GM20000 (cell line): ENCODE data around the gene STK32C.
A peak's percentile ranks its signal among the peaks of the same experiment; 100 is the strongest.

ENCODE experiments used
- DNase-seq: peaks from one replicate; pipeline ENCODE4 v3.0.0; 2012; ENCODE audit warnings: low spot score
- CTCF ChIP-seq: IDR thresholded peaks from 2 replicates; pipeline ENCODE4 v1.5.1; 2012; ENCODE audit warnings: mild to moderate bottlenecking, control low read depth; ENCODE audit errors: extremely low read depth, missing control alignments

STK32C gene

DNA sequence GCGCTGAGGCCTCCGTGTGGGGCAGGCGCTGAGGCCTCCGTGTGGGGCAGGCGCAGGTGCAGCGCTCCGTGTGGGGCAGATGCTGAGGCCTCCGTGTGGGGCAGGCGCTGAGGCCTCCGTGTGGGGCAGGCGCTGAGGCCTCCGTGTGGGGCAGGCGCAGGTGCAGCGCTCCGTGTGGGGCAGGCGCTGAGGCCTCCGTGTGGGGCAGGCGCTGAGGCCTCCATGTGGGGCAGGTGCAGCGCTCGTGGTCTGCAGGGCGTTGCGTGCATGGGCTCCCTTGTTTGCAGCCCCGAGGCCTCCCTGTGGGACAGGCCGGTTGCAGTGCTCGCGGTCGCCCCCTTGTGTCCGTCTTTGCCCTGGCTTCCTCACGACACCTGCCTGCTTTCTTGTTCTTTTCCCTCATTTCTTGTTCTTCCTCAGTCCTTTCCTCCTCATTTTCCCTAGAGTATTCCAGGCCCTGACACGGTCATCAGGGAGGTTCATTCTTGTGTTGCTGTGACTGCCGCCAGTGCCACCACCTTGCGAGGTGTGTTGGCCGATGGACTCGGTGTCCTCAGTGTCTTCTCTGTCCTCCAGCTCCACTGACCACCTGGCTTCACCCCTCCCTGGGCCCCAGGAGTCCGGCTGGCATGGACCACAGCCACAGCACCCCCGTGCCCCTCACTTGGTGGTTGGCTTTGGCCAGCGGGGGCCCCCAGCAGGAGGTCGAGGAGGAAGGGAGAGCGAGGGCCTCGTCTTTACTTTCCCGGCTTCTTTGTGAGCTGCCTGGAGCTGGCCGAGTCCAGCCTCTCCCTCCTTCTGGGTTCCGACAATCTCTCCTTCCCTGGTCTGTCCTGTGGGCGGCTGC is 44.9 kb upstream of the STK32C start:
- TF ChIP-seq CTCF = peak; percentile 76
- DNase-seq = peak; percentile 92

DNA sequence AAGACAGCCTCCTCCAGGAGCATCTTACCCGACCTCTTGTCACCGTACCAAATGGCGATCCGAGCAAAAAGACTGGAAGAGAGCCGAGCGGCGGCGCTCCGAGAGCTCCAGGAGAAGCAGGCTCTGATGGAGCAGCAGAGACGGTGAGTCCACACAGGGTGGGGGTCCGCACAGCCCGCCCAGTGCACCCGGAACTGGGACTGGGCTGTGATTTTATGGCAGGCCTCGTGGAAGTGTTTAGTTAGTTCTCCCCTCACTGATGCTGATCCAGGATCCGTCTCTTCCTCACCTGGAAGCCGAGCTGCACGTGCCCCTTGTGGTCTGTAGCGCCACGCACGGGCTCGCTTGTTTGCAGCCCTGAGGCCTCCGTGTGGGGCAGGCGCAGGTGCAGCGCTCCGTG is 43.9 kb upstream of the STK32C start:
- no peak for DNase-seq
- TF ChIP-seq CTCF = no peak

DNA sequence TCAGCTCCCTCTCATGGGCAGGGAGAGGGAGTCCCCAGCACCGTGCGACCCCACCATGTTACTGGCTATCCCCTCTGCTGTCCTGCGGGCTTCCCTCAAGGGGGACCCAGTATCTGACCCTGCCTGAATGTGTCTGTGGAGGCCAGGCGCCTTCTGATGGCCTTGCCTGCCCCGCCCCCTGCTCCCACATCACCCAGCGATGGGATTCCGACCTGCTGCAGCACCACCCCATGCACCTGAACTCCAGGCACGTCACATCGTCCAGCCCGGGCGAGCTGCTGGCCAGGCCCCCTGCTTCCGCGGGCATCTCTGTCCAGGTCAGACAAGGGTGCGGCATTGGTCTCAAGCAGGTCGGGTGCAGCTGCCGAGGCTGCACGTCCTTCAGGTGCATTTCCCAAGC is 43.2 kb upstream of the STK32C start:
- no peak for TF ChIP-seq CTCF
- DNase-seq = no peak

DNA sequence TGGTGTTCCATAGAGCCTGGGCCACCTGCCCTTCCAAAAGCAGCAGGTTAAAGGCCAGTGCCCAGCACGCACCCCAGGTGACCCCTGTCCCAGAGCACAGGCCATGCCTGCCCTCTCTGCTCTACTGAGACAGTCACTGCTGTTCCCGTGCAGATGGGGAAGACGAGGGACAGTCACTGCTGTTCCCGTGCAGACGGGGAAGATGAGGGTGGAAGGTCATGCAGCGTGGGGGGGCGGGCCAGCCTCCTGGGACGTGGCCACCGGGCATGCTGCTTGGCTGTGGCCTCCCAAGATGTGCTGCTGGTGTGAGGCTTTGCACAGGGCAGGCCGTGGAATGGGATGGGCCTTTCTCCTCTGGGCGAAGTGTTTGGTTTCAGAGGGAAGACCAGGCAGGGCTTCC is 42.6 kb upstream of the STK32C start:
- no peak for TF ChIP-seq CTCF

DNA sequence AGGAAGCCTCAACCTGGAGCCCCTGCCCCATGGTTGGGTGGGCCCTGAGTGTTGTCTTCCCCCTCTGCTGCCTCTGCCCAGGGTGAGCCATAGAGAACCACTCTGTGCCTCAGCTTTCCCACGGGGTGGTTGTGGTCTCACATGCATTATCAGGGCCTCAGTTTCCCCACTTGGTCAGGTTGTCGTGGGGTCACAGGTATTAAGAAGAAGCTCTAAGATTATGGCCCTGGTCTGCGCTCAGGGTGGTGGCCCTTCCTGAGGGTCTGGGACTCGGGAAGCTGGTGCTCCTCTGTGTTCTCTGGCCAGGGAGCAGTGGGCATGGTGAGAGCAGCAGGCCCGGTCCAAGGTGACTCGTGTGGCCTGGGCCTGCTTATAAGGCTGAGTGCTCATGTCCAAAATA is 42.0 kb upstream of the STK32C start:
- DNase-seq = no peak
- no peak for TF ChIP-seq CTCF

More for the DNA sequence above, 42.6 kb upstream of the STK32C start:
- no peak for DNase-seq

GRCh38 chr10:132347931-132348267 is 40.1 kb upstream of the STK32C start:
- no peak for DNase-seq
- TF ChIP-seq CTCF = no peak

DNA sequence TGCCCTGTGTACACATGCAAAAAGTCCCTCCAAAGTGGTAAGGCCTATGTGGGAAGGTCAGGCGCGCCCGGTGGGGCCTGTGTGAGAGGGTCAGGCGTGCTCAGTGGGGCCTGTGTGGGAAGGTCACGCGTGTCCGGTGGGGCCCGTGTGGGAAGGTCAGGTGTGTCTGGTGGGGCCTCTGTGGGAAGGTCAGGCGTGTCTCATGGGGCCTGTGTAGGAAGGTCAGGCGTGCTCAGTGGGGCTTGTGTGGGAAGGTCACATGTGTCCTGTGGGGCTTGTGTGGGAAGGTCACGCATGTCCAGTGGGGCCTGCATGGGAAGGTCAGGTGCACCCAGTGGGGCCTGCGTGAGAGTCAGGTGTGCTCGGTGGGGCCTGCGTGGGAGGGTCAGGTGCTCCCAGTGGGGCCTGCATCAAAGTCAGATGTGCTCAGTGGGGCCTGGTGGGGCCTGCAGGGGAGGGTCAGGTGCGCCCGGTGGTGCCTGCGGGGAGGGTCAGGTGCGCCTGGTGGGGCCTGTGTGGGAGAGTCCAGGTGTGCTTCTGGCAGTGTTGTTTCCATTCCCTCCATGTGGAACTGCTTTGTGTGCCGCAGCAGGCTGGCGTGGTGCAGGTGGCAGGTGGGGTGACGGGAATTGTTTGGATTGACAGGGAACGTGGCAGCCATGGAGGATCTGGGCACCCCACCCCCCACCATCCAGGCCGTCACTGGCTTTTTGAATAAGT is 39.6 kb upstream of the STK32C start:
- DNase-seq = no peak
- TF ChIP-seq CTCF = no peak
